Measurements from ENCODE around the gene FOXP1.
A peak's percentile ranks its signal among the peaks of the same experiment; 100 is the strongest.

FOXP1 gene

DNA sequence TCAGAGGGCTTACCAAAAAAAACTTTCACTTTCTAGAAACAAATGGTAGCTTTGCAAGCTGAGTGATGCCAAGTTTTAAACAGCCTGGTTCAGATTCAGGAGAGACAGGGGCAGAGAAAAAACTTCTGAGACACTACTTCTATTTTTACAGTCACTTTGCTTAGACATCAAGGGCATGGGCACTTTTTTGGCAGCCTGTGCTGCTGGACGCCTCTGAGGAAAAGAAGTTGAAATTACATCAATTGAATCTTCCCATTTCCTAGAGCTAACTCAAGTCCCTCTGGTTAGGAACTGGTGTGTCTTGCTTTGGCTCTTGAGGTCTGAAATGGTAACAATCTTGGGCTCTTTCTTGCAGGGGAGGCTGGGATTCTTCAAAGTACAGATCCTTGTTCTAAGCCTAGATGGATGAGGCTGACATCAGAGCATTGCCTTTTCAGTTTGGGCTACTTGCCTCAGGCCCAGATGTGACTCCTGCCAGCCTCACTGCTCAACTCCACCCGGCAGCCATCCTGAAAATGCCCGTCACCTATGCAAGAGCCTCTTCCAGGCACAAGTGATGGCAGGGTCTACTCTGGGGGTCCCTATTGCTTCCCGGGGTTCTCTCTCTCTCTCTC lies 357.5 kb downstream of the FOXP1 start:
- peak in 1 of 2 donors; percentile 38 for DNase-seq

DNA sequence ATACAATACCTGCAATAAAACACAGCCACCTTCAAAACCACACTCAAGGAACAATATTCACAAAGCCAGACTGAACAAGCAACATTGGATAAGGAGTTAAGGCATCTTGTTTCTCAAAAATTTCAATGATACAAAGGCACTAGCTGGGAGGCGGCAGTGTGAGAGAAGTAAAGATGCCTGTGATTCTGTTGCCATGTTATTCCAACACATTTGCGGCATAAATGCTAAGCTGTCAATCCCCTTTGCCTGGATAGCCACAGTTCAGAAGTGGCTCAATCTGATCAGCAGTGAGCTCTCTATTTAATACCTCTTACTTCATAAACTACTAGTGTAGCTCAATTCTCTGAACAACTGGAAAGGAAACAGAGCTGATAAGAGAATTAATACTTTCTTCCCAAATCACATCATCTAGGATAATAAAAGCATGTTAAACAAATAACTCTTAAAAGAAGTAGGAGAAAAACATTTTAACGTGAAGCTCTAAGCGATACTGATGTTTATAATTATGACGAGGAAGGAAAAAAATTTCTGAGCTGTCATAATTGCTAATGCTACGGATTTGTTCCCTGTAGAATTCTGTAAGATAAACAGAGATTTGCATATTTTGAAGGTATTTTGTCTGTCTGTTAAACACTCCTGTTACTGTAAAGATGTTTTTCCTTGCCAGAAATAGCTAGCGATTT lies 358.4 kb downstream of the FOXP1 start:
- no peak for DNase-seq

DNA sequence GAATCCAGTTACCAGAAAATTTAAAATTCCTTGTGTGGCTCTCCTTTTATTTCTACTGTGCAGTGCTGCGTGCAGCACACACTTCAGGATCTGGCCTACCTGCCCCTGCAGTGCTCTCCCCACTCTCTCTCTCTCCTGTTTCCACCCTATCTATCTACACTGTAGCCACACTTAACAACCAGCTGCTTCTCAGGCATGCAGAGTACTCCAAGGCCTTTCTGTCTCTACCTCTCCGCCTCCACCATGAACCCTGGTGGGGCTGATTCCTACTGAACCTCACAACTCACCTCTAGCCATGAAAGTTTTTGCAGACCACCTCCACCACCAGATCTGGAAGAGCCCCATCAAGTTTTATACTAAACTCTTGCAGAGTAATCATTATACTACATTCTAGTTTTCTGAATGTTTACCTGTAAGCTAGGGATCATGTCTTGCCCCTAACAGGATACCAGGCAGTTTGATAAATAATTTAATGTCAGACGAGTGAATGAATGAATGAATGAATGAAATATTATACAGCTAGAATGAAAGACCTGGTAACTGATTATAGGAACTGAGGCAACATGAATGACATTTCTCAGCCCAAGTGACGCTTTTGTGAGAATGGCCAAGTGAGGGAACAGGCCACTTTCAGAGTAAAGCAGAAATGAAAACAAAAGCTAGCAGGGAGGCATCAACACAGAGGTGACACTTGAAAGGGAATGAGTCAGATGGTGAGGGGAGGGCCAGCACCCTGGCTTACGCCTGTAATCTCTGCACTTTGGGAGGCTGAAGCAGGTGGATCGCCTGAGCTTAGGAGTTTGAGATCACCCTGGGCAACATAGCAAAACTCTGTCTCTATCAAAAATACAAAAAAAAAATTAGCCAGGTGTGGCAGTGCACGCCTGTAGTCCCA lies 363.5 kb downstream of the FOXP1 start:
- peak; percentile 54 to 59 for DNase-seq

DNA sequence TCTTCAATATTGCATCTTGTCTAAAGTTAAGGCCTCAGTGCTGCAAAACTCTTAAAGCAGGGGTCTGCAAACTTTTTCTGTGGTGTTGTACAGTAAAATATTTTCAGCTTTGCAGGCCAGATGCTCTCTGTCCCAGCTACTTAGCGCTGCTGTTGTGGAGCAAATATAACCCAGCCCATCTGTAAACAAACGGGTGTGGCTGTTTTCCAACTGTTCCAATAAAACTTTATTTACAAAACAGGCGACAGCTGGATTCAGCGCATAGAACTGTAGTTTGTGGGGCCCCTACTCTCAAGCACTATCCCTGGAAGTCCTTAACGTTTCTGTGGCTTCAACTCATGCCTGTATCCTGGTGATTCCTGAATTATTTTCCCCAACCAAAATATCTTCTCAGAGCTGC lies 365.0 kb downstream of the FOXP1 start:
- DNase-seq, result no peak

DNA sequence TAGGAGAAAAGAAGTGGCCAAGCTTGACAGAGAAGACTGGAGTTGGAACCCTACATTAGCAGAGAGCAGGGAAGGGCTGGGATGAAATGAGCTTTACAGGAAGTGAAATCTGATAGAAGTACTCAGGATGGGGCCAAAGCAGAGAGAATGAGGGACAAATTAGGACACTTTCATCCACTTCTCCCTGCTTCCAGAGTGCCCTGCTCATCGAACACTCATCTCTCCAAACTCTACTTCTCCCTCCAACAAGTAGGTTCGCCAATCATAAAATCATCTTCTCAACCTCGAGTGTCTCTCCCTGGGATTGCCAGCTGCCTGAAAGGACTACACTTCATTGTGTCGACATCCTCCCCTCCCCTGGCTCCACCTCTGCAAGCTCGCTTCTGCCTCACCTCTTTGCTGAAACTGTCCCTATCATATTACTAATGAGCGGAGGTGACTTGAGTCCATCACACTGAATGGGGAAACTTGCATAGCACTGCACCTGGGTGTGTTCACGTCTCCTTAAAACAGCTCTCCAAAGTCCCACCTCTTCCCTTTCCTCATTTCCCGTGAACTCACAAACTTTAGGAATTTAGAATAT lies 365.8 kb downstream of the FOXP1 start:
- no peak for DNase-seq

DNA sequence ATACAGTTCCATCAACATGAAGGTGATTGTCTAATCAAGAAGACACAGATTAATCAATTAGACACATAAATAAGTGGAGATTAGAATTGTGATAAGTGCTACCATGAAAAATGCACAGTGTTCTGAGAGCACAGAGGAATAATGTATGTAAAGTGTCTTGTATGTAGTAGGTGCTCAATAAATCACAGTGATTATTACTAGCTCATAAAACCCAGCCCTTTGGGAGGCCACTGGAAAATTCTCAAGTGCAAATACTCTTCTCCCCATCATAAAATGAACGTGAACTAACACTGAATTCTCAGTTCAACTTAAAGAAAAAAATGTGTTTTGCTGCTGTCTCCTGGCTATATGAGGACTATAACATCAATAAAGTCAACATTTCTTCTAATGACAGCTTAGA lies 368.2 kb downstream of the FOXP1 start:
- no peak for DNase-seq

DNA sequence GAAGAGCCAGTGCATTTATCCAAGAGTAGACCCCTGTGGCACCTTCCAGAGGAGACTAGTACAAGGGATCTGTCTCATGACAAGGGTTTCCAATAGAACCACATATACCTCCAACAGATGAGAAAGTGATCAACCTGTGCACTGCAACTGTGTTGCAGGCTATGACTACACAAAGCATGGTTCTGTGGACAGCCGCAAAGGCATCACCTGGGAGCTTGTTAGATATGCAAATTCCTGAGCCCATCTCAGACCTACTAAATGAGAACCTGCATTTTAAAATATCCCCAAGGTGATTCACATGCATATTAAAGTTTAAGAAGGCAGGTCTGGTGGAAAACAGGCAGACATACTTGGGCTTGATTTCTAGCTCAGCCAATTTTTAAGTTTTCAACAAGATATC lies 368.7 kb downstream of the FOXP1 start:
- no peak for DNase-seq

DNA sequence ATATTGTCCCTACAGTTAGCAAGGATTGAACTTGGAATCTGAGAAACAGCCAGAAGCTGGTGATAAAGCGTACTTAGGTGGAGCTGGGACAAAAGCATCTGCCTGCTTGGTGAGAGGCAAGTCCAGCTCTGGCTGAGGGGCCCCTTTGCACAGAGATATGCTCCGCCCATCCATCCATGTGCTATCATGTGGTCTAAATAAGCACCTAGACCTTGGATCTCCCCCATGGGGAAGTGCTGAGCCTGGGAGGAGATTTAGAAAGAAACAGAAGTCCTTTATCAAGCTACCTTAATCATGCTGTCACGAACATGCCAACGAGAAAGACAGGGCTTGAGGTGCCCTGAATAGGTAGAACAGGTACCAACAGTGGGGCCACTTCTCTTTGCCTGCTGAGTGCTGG lies 369.5 kb downstream of the FOXP1 start:
- DNase-seq, result no peak

DNA sequence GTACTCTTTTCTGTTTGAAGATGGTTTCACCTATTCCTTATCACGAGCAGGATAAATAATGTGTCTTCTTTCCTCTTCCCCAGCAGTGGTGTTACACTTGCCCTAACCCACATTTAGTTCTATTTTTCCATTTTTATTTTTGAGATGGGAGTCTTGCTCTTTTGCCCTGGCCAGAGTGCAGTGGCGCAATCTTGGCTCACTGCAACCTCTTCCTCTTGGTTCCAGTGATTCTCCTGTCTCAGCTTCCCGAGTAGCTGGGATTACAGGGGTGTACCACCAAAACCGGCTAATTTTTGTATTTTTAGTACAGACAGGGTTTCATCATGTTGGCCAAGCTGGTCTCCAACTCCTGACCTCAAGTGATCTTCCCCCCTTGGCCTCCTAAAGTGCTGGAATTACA lies 372.4 kb downstream of the FOXP1 start:
- no peak for DNase-seq

DNA sequence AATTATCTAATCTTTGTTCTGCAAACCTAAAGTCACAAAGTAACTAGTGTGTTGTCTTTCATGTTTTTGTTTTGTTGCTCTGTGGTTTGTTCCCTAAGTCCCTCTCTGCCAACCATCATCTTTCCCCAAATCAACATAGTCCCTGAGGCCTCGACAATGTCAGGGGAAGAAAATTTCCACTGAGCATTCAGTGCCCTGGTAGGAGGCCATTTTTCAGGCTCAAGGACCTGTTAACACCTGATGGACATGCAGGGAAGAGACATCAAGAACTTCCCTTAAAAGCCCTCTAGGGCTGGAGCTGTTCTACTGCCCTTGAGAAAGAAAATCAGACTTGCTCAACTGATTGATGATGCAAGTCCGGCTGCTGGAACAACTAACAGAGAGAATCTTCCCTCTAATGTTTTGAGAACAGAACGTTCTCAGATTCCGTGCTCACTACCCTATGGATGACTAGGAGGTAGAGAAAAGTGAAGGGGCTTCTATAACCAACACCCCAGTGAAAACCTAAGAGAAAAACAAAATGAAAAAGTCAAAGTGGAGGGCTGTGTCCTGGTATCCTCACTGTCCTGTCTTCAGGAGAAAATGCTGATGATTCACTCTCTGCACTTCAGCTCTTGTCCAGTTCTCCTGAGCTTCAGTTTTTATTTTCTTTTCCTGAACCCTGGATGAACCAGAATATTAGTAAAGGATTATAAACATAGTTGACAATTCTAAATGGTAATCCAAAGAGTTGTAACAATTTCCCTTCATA lies 373.1 kb downstream of the FOXP1 start:
- DNase-seq, result no peak

DNA sequence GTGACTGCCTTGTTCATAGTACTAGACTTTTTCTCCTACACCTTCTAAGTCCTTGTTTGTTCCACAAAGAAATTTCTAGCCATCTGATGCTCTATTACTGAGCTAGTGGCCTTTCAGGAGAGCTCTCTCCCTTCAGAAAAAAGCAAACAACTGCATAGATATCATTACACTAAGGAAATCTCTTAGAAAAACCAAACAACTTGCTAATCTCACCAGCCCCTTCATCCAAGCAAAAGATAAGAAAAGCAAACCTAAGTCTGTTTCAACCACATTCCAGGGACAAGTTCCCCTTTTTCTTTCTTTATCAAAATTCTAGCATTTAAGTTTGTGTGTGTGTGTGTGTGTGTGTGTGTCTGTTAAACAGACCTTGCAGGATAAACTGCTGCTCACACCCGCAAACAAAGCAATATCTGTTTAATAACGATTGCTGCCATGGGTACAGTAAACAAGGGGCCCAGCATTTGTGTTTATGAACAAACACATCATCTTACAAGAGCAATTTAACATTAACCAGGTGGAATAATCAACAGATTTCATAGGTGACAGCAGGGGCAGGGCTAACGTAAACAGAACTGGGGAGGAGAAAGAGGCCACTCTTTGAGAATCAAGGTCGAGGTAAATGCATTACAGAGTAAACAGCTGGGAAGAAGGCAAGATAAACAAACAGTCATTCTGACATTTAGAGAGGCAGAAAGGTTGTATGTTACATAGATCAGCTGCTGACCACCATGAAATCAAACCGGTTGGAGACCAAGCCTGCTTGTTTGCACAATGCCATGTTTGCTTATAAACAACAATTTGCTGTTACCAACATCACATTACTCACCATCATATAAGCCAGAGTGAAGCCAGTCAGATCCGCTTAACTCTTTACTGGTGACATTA lies 375.1 kb downstream of the FOXP1 start:
- no peak for DNase-seq

DNA sequence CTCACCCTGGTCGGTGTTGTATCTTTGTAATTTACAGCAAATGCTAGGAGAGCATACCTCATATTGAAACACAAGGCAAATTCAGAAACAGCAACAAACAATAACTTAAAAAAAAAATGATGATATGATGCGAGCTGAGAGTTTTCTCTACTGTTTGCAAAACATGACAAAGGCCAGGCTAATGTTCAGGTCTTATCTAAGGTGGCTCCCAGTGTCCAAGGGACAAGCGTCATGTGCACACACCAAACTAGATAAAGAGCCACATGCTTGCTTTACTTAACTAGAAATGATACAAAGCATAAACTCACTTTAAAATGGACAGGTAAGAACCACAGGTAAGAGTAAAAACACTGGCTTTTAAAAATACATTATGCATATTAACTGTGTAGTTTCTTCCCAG lies 375.9 kb downstream of the FOXP1 start:
- no peak for DNase-seq

DNA sequence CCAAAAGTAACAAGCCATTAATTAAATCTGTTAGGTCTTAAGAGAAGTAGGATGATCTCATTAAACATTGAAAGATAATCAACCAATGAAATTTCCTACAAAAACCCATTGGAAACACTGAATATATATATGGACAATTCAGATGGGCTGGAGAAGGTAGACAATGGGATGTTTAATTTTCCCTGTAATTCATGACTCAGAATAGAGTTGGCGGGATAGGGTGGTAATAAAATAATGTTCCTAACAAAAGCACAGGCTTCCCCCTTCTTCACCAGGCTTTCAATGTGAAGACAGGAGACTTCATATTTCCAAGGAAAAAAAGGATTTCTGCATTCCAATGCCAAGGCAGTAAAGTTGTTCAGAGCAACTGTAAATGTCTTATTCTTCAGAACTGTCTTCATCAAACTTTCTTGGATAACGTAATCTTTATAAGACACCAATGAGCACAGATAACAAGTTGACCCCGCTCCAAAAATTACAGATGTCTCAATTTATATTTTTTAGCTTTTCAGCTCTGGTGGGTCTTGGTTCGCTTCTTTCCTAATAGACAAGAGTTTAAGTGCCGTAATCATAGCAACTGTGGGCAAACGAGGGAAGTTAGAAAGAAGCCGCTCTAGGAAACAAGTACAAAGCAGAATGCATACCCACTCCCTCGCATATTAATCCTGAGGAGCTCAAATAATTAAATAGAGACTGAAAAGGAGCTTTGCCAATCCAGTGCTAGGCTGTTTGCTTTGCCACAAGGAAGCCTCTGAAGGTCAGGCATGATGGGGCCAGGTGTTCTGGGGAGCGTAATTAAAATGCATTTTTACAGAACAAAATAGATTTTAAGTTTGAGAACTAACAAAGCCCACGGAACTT lies 377.0 kb downstream of the FOXP1 start:
- DNase-seq, result no peak

DNA sequence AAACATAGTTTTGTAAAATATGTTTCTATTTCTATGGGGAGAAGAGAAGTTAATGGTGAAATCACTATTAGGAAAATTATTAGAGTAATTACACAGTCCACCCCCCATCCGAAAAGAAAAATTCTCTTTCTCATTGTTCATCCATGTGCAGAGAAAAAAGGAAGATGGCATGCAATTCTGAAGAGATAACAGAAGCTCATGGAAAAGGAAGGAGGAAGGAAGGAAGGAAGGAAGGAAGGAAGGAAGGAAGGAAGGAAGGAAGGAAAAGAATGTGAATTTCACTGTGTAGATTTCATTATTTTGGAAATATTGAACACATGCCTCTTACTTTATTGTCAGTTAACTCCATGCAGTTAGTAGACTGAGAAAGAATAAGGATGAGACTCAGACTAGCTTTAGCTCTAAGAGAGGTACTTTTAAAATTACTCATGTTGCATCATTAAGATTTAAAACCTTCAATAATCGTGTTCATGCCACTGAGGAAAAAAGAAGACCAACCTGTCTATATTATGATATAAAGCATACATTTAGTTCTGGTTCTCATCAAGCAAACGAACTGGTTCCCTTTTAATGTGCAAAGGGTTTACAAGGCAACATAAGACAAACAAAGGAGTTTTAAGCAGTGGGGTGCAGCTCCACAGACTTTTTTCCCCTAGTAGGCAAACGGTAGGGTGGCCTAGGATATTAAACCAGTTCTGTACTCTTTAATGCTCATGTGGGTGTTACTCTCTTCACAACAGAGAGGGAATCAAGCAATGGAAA lies 379.6 kb downstream of the FOXP1 start:
- DNase-seq, result no peak

DNA sequence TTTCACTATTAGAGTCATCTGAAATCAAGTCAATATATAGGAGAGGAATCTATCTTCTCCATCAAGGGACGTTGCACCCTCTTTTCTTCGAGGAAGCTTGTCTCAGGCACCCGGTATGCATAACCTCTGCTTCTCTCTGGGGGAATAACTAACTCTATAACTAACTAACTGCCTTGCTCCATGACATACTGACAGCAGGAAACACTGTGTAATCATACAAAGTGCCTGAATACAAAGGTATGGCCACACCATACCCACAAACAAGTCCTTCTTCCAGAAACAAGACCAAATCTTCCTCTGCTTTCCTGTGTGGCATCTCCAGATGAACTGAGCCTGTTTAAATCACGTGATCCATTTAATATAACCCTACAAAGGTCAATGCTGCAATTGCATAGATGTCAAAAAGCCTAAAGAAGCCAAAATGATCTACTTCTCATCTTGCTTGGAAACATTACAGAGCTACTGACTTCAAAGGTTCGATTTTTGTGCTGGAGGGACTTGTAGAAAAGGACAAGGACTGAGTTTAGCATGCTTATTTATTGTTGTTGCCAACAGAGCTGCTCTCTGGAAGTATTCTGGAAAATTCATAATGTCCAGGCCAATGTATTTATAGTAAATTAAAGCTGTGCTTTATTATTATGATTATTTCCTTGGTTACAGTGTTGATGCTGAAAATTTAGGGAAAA lies 380.5 kb downstream of the FOXP1 start:
- no peak for DNase-seq

DNA sequence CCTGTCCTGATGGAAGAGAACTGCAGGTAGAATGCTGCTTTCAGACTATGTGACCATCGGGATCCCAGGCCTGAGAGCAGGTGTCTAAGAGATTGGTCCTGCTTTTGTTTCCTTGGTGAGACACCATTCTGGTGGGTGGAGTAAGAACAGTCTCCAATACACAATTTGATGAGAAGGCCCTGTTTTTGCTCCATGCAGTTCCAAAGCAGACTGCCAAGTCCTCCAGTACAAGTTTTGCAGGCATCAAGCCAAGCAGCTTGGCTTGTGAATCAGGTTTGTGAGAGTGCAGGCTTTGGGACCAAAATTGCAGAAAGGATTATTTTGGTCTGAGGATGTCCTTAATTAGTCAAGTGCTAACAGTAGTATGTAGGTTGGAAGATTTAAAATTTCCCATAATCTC lies 381.6 kb downstream of the FOXP1 start:
- DNase-seq, result no peak

DNA sequence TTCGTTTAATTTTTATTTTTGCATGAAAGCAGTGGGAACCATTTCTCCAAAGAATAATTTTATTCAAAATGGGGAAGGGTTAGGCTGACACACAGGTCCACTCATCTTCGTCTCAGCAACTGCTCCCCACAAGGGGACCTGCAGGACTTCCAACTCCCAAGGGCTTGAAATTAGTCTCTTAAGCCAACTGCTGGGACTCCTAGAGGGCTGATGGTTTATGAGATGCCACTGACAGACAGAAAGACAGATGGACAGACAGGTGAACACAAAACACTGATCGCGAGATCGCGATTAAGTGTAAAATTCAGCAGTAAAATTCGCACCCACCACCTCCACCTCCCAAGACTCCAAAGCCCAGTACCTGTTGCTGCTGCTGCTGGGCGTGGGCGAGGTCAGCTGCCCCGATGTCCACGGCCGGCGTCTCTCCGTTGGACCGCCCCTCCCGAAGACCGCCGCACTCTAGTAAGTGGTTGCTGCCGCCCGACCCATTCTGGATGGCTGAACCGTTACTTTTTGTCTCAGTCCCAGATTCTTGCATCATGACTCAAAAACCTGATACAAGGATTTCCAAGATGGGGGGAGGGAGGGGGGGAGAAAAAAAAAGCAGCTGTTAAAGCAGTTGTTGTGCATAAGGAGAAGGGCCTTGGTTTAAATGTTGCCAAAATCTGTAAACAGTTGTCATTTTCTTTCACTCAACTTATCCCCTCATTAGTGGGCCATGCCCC lies 385.5 kb downstream of the FOXP1 start:
- no peak for DNase-seq

DNA sequence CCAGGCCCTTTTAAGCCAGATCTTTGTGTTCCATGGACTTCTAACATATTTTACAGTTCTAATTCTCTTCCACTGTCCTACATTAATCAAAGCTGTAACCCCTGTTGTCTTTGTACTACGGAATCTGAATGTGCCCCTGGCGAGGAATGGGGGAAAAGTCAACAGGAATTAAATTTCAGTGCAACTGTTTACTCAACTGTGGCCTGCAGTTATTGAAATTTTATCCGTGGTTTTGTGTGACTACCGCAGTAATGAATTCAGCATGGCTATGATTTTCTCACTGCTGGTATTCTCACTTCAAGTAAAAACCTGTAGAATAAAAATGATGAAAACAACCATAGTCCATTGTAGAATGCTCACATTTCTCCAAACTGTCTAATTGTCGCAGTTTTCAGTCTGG lies 388.0 kb downstream of the FOXP1 start:
- no peak for DNase-seq

DNA sequence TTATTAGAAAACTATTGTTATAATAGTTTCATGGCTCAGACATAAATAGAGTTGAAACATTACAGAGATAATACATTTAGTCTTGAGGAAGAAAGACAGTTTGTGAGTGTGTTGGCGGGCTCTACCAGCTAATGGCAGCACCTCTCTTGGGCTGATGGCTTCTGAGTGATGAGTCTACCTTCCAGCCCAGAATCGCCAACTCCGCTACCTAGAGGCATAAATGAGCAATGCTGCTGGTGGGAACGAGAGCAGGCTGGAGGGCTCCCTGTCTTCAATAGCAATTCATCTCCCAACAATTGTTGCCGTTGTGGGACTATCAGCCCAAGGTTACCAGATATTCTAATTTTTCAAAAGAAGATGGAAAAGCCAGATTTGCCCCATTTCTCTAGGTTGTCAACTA lies 388.7 kb downstream of the FOXP1 start:
- DNase-seq, result no peak

All from stimulated activated CD4-positive, alpha-beta T cell treated with anti-CD3 and anti-CD28 coated beads, Interleukin-2, amount 100 ng/mL, for 24 hours (primary cell).